RWPE2 (cell line): ENCODE data around the gene PXDC1.

Experiments
- ATAC-seq: fragments of 200-7000 bp; cut with Tn5 transposase; 3 replicates; pipeline ENCODE4 v1.9.1; 2021; ENCODE audit warnings: low read depth
- DNase-seq: peaks from one replicate; pipeline ENCODE4 v3.0.0-alpha.2; 2020; ENCODE audit warnings: low spot score
- H3K27ac ChIP-seq: fragments of 450-650 bp; 2 replicates; pipeline ENCODE4 v1.5.1; 2017; ENCODE audit warnings: mild to moderate bottlenecking; ENCODE audit not compliant: poor library complexity, severe bottlenecking
- H3K27me3 ChIP-seq: fragments of 250-450 bp; sonication (Bioruptor Pico); 2 replicates; pipeline ENCODE4 v1.5.1; 2021; ENCODE audit warnings: mild to moderate bottlenecking, moderate library complexity; ENCODE audit not compliant: insufficient read depth, poor library complexity, severe bottlenecking
- H3K36me3 ChIP-seq: fragments of 250-450 bp; sonication (Bioruptor Pico); 2 replicates; pipeline ENCODE4 v1.5.1; 2020; ENCODE audit warnings: low read depth, mild to moderate bottlenecking, moderate library complexity
- H3K4me1 ChIP-seq: fragments of 250-450 bp; sonication (Bioruptor Pico); 2 replicates; pipeline ENCODE4 v1.5.1; 2021; ENCODE audit warnings: mild to moderate bottlenecking, moderate library complexity; ENCODE audit not compliant: insufficient read depth, poor library complexity, severe bottlenecking
- H3K4me3 ChIP-seq: fragments of 250-450 bp; sonication (Bioruptor Pico); 2 replicates; pipeline ENCODE4 v1.5.1; 2021; ENCODE audit warnings: mild to moderate bottlenecking, moderate library complexity; ENCODE audit not compliant: severe bottlenecking
- H3K9me3 ChIP-seq: fragments of 250-450 bp; sonication (Bioruptor Pico); 2 replicates; pipeline ENCODE4 v1.5.1; 2021; ENCODE audit warnings: mild to moderate bottlenecking, moderate library complexity; ENCODE audit not compliant: severe bottlenecking
- CTCF ChIP-seq: fragments of 450-650 bp; IDR thresholded peaks from one replicate; pipeline ENCODE4 v1.5.1; 2017; ENCODE audit warnings: mild to moderate bottlenecking, moderate library complexity; ENCODE audit not compliant: poor library complexity, severe bottlenecking

PXDC1 gene

GRCh38 chr6:3764516-3765335 lies 13.2 kb upstream of the PXDC1 start:
- no peak overlapping the region for H3K27ac ChIP-seq
- no peaks in the 10 kb centered on the region for H3K36me3 ChIP-seq
- peaks cover 25% of the 10 kb centered on the region for H3K4me1 ChIP-seq
- TF ChIP-seq CTCF = no peak
- no peaks in the 10 kb centered on the region for H3K9me3 ChIP-seq
- DNase-seq (no peak), ATAC-seq (no peak)
- H3K4me3 ChIP-seq = no peak overlapping the region
- H3K27me3 ChIP-seq = no peaks in the 10 kb centered on the region

GRCh38 chr6:3762852-3763251 lies 11.3 kb upstream of the PXDC1 start:
- H3K4me3 ChIP-seq = no peak overlapping the region
- peaks cover 13% of the 10 kb centered on the region for H3K4me1 ChIP-seq
- no peaks in the 10 kb centered on the region for H3K36me3 ChIP-seq
- no peaks in the 10 kb centered on the region for H3K9me3 ChIP-seq
- TF ChIP-seq CTCF = no peak
- DNase-seq (no peak), ATAC-seq (no peak)
- H3K27me3 ChIP-seq = no peaks in the 10 kb centered on the region
- H3K27ac ChIP-seq = no peak overlapping the region

DNA sequence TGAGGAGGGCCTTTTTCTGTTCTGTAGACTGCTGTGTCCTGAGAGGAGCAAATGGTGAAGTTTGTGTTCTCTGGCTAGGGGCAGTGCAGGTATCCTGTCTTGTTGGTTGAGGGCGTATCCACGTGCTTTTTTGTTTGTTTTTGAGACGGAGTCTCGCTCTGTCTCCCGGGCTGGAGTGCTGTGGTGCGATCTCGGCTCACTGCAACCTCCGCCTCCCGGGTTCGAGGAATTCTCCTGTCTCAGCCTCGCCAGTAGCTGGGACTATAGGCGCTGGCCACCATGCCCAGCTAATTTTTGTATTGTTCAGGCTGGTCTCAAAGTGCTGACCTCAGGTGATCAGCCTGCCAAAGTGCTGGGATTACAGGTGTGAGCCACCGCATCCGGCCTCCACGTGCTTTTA lies 10.8 kb upstream of the PXDC1 start:
- ATAC-seq (no peak), DNase-seq (no peak)
- Histone ChIP-seq H3K9me3 (no peaks in the 10 kb centered on the region), H3K4me1 (peaks cover 10% of the 10 kb centered on the region), H3K36me3 (no peaks in the 10 kb centered on the region), H3K4me3 (no peak overlapping the region), H3K27me3 (no peaks in the 10 kb centered on the region), H3K27ac (no peak overlapping the region)
- TF ChIP-seq CTCF = no peak

DNA sequence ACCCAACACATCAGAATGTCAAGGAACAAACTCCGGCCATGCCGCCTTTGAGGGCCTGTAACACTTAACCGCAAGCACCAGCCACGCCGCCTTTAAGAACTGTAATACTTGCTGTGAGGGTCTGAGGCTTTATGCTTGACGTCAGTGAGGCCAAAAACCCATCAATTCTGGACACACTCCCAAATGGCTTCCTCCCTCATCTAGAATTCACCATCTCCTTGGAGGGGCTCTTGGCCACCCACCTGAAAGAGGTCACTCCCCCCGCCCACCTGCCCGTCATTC lies 10.4 kb upstream of the PXDC1 start:
- H3K36me3 ChIP-seq = no peaks in the 10 kb centered on the region
- H3K4me1 ChIP-seq = peaks cover 10% of the 10 kb centered on the region
- H3K27me3 ChIP-seq = no peaks in the 10 kb centered on the region
- no peak for TF ChIP-seq CTCF
- no peak overlapping the region for H3K27ac ChIP-seq
- H3K9me3 ChIP-seq = no peaks in the 10 kb centered on the region
- no peak for ATAC-seq
- DNase-seq = no peak
- no peak overlapping the region for H3K4me3 ChIP-seq

GRCh38 chr6:3759646-3760232 lies 8.2 kb upstream of the PXDC1 start:
- peak overlapping the region; percentile 29 for H3K27ac ChIP-seq
- TF ChIP-seq CTCF = no peak
- H3K4me3 ChIP-seq = no peak overlapping the region
- H3K9me3 ChIP-seq = no peaks in the 10 kb centered on the region
- peak; percentile 57 for ATAC-seq
- H3K27me3 ChIP-seq = no peaks in the 10 kb centered on the region
- DNase-seq = no peak
- no peaks in the 10 kb centered on the region for H3K36me3 ChIP-seq
- no peaks in the 10 kb centered on the region for H3K4me1 ChIP-seq
